Lung (tissue), 12 donors: Measurements from ENCODE around the gene CHPF. TPM values are rescaled to one million over a fixed set of nuclear protein-coding genes. Genes with fewer than 3 reads are reported as not detected.

Experiments
- ATAC-seq: fragments of 200-7000 bp; cut with Tn5 transposase; one replicate; pipeline ENCODE4 v1.9.1; 2020; ENCODE audit warnings: moderate number of reproducible peaks; ENCODE audit not compliant: insufficient read depth, low FRiP score
- DNase-seq, 3 donors: peaks; one replicate each; pipeline ENCODE4 v3.0.0-alpha.2; 2013 to 2017
- H3K27ac ChIP-seq, 2 donors: one replicate each; pipeline ENCODE4 v1.5.1; 2013; ENCODE audit warnings: mild to moderate bottlenecking in 2 of 2, moderate library complexity in 2 of 2, control low read depth in 1 of 2, inconsistent platforms in 1 of 2, low read depth in 1 of 2, low read length in 1 of 2
- H3K27me3 ChIP-seq, 3 donors: one replicate each; pipeline ENCODE4 v1.5.1; 2013; ENCODE audit warnings: low read length in 2 of 3; ENCODE audit not compliant: control insufficient read depth in 3 of 3, insufficient read depth in 3 of 3
- H3K36me3 ChIP-seq, 4 donors: one replicate each; pipeline ENCODE4 v1.5.1; 2013; ENCODE audit warnings: low read length in 4 of 4, mild to moderate bottlenecking in 1 of 4, moderate library complexity in 1 of 4; ENCODE audit not compliant: control insufficient read depth in 4 of 4, insufficient read depth in 4 of 4
- H3K4me1 ChIP-seq, 5 donors: one replicate each; pipeline ENCODE4 v1.5.1; 2013; ENCODE audit warnings: low read length in 5 of 5, mild to moderate bottlenecking in 2 of 5, moderate library complexity in 1 of 5; ENCODE audit not compliant: control insufficient read depth in 5 of 5, insufficient read depth in 5 of 5
- H3K4me3 ChIP-seq: one replicate; pipeline ENCODE4 v1.5.1; 2013; ENCODE audit warnings: mild to moderate bottlenecking, control low read depth, moderate library complexity
- H3K9ac ChIP-seq, 2 donors: one replicate each; pipeline ENCODE4 v1.5.1; 2013; ENCODE audit warnings: low read length in 2 of 2, control low read depth in 1 of 2; ENCODE audit not compliant: insufficient read depth in 1 of 2
- H3K9me3 ChIP-seq, 4 donors: one replicate each; pipeline ENCODE4 v1.5.1; 2013; ENCODE audit warnings: low read length in 3 of 4, mild to moderate bottlenecking in 1 of 4, moderate library complexity in 1 of 4; ENCODE audit not compliant: control insufficient read depth in 4 of 4, insufficient read depth in 3 of 4
- CTCF ChIP-seq: IDR thresholded peaks from 2 replicates; pipeline ENCODE4 v1.5.1; 2012; ENCODE audit warnings: mild to moderate bottlenecking; ENCODE audit errors: control extremely low read depth, extremely low read depth
- WGBS, 2 donors: extraction: QIAGEN DNeasy Blood & Tissue Kit; methylation state at CpG; one replicate each; pipeline ENCODE4 v1.1.7; 2013; 5-methylcytosine and 5-hydroxymethylcytosine counted together
- polyA plus RNA-seq, 2 donors: library from polyadenylated mRNA; stranded (reverse); fragments of 200-250 nt; gene quantifications; one replicate each; pipeline ENCODE4 v1.2.1, GENCODE V29; 2013
- total RNA-seq, 2 donors: library from RNA; depleted of rRNA in 1 of 2; stranded (reverse); fragments of >200 nt in 1 of 2; gene quantifications; one replicate each; pipeline ENCODE4 v1.2.1, GENCODE V29; 2014 to 2021
- donor health status: control.
- donor health status: control.
- donor health status: Bipolar disorder and iron deficiency.
- donor health status: healthy.
- donor health status: DM: yes; HTN: yes; CAD: no.

Gene CHPF
- total and polyA plus RNA-seq, 4 donors = 42.7 to 89.6 (median 58.1) TPM

- 13 to 15% methylated on average over 14 of the region's 14 CpGs for WGBS, 2 donors
- Histone ChIP-seq H3K36me3 (no peaks in the 10 kb centered on the region), H3K27me3 (peaks cover 0 to 58% (median 21%) of the 10 kb centered on the region in 3 donors), H3K4me1 (peaks cover 0 to 30% (median 0%) of the 10 kb centered on the region in 5 donors), H3K9me3 (peaks cover 0 to 2% (median 0%) of the 10 kb centered on the region in 4 donors), H3K27ac (no peak overlapping the region), H3K4me3 (no peak overlapping the region), H3K9ac (no peak overlapping the region)
- ATAC-seq (no peak), DNase-seq (peak; percentile 55 to 70 (median 63))
- TF ChIP-seq CTCF = no peak
Measured at GRCh38 chr2:219521066-219521880, 22.3 kb downstream of the CHPF start.

GRCh38 chr2:219520079-219520478, 23.5 kb downstream of the CHPF start:
- Histone ChIP-seq H3K9ac (no peak overlapping the region), H3K4me3 (no peak overlapping the region), H3K27me3 (peaks cover 0 to 59% (median 25%) of the 10 kb centered on the region in 3 donors), H3K27ac (no peak overlapping the region), H3K4me1 (peaks cover 0 to 22% (median 0%) of the 10 kb centered on the region in 5 donors), H3K36me3 (no peaks in the 10 kb centered on the region), H3K9me3 (peaks cover 0 to 5% (median 0%) of the 10 kb centered on the region in 4 donors)
- TF ChIP-seq CTCF = no peak
- DNase-seq (no peak), ATAC-seq (no peak)
- 61 to 66% methylated on average over 8 of the region's 8 CpGs for WGBS, 2 donors

- H3K27me3 ChIP-seq = peaks cover 0 to 56% (median 25%) of the 10 kb centered on the region in 3 donors
- H3K27ac ChIP-seq = no peak overlapping the region
- DNase-seq (no peak), ATAC-seq (no peak)
- no peak overlapping the region for H3K9ac ChIP-seq
- H3K4me1 ChIP-seq = peaks cover 0 to 27% (median 0%) of the 10 kb centered on the region in 5 donors
- TF ChIP-seq CTCF = no peak
- WGBS, 2 donors = 87% methylated on average over 9 of the region's 9 CpGs
- H3K9me3 ChIP-seq = peaks cover 0 to 3% (median 0%) of the 10 kb centered on the region in 4 donors
- no peaks in the 10 kb centered on the region for H3K36me3 ChIP-seq
- no peak overlapping the region for H3K4me3 ChIP-seq
Measured at GRCh38 chr2:219519526-219519916, 24.1 kb downstream of the CHPF start.
